HepG2 (cell line): ENCODE results near the gene PALM. TPM values are rescaled to one million over a fixed set of nuclear protein-coding genes. Genes with fewer than 3 reads are reported as not detected.

ENCODE experiments used
- ATAC-seq: fragments of 200-7000 bp; cut with Tn5 transposase; 3 replicates; pipeline ENCODE4 v1.9.1; 2020; ENCODE audit warnings: mild to moderate bottlenecking, moderate library complexity
- BruUV-seq: library from RNA; stranded (reverse); fragments of 400-500 nt; replicated peaks from 2 replicates; lab custom pipeline; 2021; lab: Mats Ljungman, UMichigan
- CTCF ChIA-PET: fragments of 300-600 bp; formaldehyde crosslinking; extraction: SDS; loops from one replicate; lab custom pipeline; 2021; ENCODE audit warnings: low total read pairs, inconsistent platforms, low intra/inter-chr PET ratio; lab: Yijun Ruan, JAX
- POLR2A ChIA-PET: fragments of 350-600 bp; sonication (Branson Sonifier 250); formaldehyde crosslinking; loops from one replicate; lab custom pipeline; 2020; ENCODE audit warnings: antibody characterized with exemption, inconsistent platforms; lab: Yijun Ruan, JAX
- DNase-seq: peaks from one replicate; pipeline ENCODE4 v3.0.0-alpha.2; 2015; ENCODE audit warnings: low spot score
- FAIRE-seq: peaks from 3 replicates; lab custom pipeline; 2011; peaks lifted over from hg19 to GRCh38; lab: Jason Lieb, UNC
- H2AFZ ChIP-seq: one replicate; pipeline ENCODE4 v1.6.1; 2011; ENCODE audit warnings: low read length, inconsistent platforms
- H3K27ac ChIP-seq: fragments of 300-600 bp; 3 replicates; pipeline ENCODE4 v1.8.0; 2011; ENCODE audit warnings: mixed run types, mild to moderate bottlenecking, mixed read lengths, low read length, inconsistent platforms; ENCODE audit not compliant: insufficient read depth; ENCODE audit errors: extremely low read length
- H3K27me3 ChIP-seq, 2 experiments: fragments of 200-600 bp in 1 of 2; 2 replicates in 1 of 2; 3 replicates in 1 of 2; pipeline versions ENCODE4 v1.6.0 to v1.8.0; 2011; ENCODE audit warnings: low read length in 2 of 2, mild to moderate bottlenecking in 2 of 2, moderate library complexity in 2 of 2, inconsistent platforms in 1 of 2; ENCODE audit not compliant: insufficient read depth in 2 of 2, control insufficient read depth in 1 of 2
- H3K36me3 ChIP-seq, 2 experiments: fragments of 200-600 bp in 1 of 2; replicated peaks in 1 of 2; 2 replicates in 1 of 2; 3 replicates in 1 of 2; pipeline versions ENCODE4 v1.5.1 to v1.8.0; 2011; ENCODE audit warnings: low read length in 2 of 2, inconsistent platforms in 1 of 2; ENCODE audit not compliant: insufficient read depth in 2 of 2, control insufficient read depth in 1 of 2
- H3K4me1 ChIP-seq: 2 replicates; pipeline ENCODE4 v1.5.1; 2012; ENCODE audit warnings: low read length, inconsistent platforms; ENCODE audit not compliant: insufficient read depth
- H3K4me2 ChIP-seq: 2 replicates; pipeline ENCODE4 v1.6.0; 2011; ENCODE audit warnings: low read depth, low read length, inconsistent platforms
- H3K4me3 ChIP-seq, 3 experiments: fragments of 200-600 bp in 1 of 3; sonication (generic), shearing (Covaris generic) in 1 of 3; replicated peaks in 1 of 3; 2 replicates each; pipeline ENCODE4 v1.5.1; 2011 to 2016; ENCODE audit warnings: low read length in 3 of 3, inconsistent platforms in 2 of 3, low read depth in 2 of 3, mild to moderate bottlenecking in 2 of 3, control low read depth in 1 of 3, mixed read lengths in 1 of 3; ENCODE audit not compliant: insufficient read depth in 1 of 3
- H3K79me2 ChIP-seq: one replicate; pipeline ENCODE4 v1.6.1; 2011; ENCODE audit warnings: low read length, inconsistent platforms; ENCODE audit not compliant: insufficient read depth
- H3K9ac ChIP-seq: 2 replicates; pipeline ENCODE4 v1.6.0; 2011; ENCODE audit warnings: mild to moderate bottlenecking, low read depth, low read length, inconsistent platforms; ENCODE audit not compliant: insufficient read depth
- H3K9me3 ChIP-seq: 2 replicates; pipeline ENCODE4 v1.5.1; 2012; ENCODE audit warnings: mild to moderate bottlenecking, low read length
- H4K20me1 ChIP-seq: 2 replicates; pipeline ENCODE4 v1.6.0; 2011; ENCODE audit warnings: inconsistent platforms, mild to moderate bottlenecking, low read length, moderate library complexity; ENCODE audit not compliant: insufficient read depth
- BRF2 ChIP-seq: sonication (generic); formaldehyde crosslinking; IDR thresholded peaks from 2 replicates; pipeline ENCODE4 v1.8.1; 2022; ENCODE audit warnings: mild to moderate bottlenecking, missing genetic modification reagents
- DNMT3B ChIP-seq: conservative IDR thresholded peaks from 2 replicates; pipeline ENCODE4 v1.6.1; 2016; ENCODE audit warnings: missing biosample characterization, control low read depth
- KLF15 ChIP-seq: sonication (generic); formaldehyde crosslinking; IDR thresholded peaks from 2 replicates; pipeline ENCODE4 v1.8.1; 2023; ENCODE audit warnings: borderline replicate concordance, mild to moderate bottlenecking, inconsistent platforms, missing genetic modification reagents, mixed read lengths
- SMAD3 ChIP-seq: sonication (generic); formaldehyde crosslinking; IDR thresholded peaks from 2 replicates; pipeline ENCODE4 v1.4.0; 2020; ENCODE audit warnings: missing genetic modification reagents
- SNAPC4 ChIP-seq: sonication (generic); formaldehyde crosslinking; IDR thresholded peaks from 2 replicates; pipeline ENCODE4 v1.4.0; 2020; ENCODE audit warnings: mild to moderate bottlenecking, missing genetic modification reagents
- SRY ChIP-seq: sonication (generic); formaldehyde crosslinking; IDR thresholded peaks from 2 replicates; pipeline ENCODE4 v1.8.0; 2022; ENCODE audit warnings: mild to moderate bottlenecking, missing genetic modification reagents
- TOE1 ChIP-seq: sonication (generic); formaldehyde crosslinking; IDR thresholded peaks from 2 replicates; pipeline ENCODE4 v1.4.0; 2020; ENCODE audit warnings: mild to moderate bottlenecking, missing genetic modification reagents
- ZBTB8A ChIP-seq: sonication (generic); formaldehyde crosslinking; IDR thresholded peaks from 2 replicates; pipeline ENCODE4 v1.4.0; 2020; ENCODE audit warnings: mild to moderate bottlenecking, low read depth, missing genetic modification reagents, borderline replicate concordance
- ZMAT5 ChIP-seq: sonication (generic); formaldehyde crosslinking; IDR thresholded peaks from 2 replicates; pipeline ENCODE4 v1.5.0; 2020; ENCODE audit warnings: mild to moderate bottlenecking, low read depth, missing genetic modification reagents, borderline replicate concordance
- ZNF44 ChIP-seq: sonication (generic); formaldehyde crosslinking; IDR thresholded peaks from 2 replicates; pipeline ENCODE4 v1.5.1; 2020; ENCODE audit warnings: mild to moderate bottlenecking, missing genetic modification reagents
- ZNF572 ChIP-seq: sonication (generic); formaldehyde crosslinking; IDR thresholded peaks from 2 replicates; pipeline ENCODE4 v1.5.1; 2020; ENCODE audit warnings: mild to moderate bottlenecking, missing genetic modification reagents
- ZNF597 ChIP-seq: sonication (generic); formaldehyde crosslinking; IDR thresholded peaks from 2 replicates; pipeline ENCODE4 v1.5.0; 2020; ENCODE audit warnings: missing genetic modification reagents
- ZNF768 ChIP-seq: sonication (generic); formaldehyde crosslinking; IDR thresholded peaks from 2 replicates; pipeline ENCODE4 v1.4.0; 2020; ENCODE audit warnings: missing genetic modification reagents
- ZNF850 ChIP-seq: sonication (generic); formaldehyde crosslinking; conservative IDR thresholded peaks from 2 replicates; pipeline ENCODE4 v1.9.0; 2021; ENCODE audit warnings: mild to moderate bottlenecking, missing genetic modification reagents
- WGBS: methylation state at CpG from one replicate; pipeline ENCODE4 v1.1.6; 2017; ENCODE audit warnings: low lambda C conversion rate; 5-methylcytosine and 5-hydroxymethylcytosine counted together
- in situ Hi-C: cut with HindIII; loops from 2 replicates; pipeline ENCODE4 v1.10.0; 2017; ENCODE audit warnings: low pct_unique_long_range_greater_than_20kb; ENCODE audit not compliant: extremely low pct_ligation_motif_present
- intact Hi-C: fragments of 100-400 bp; cut with micrococcal nuclease; formaldehyde crosslinking; loops from one replicate; pipeline ENCODE4 v1.10.0; 2022; ENCODE audit not compliant: unreplicated experiment
- polyA plus RNA-seq, 8 experiments: library from polyadenylated mRNA; depleted of rRNA in 3 of 8; stranded (reverse) in 7 of 8; unstranded in 1 of 8; fragments of >200 nt; fragmentation: Illumina TruSeq in 4 of 8; extraction: Trizol in 4 of 8; gene quantifications; 2 replicates each; pipeline versions ENCODE4 v1.2.1 to v1.2.3, GENCODE V29; 2011 to 2016; ENCODE audit warnings: low read depth in 4 of 8, missing spikeins in 1 of 8, mixed read lengths in 1 of 8; ENCODE audit not compliant: insufficient read depth in 1 of 8
- total RNA-seq, 5 experiments: library from RNA; depleted of rRNA; stranded (reverse); fragments of >200 nt; fragmentation: Illumina TruSeq; extraction: Trizol; gene quantifications; 2 replicates each; pipeline ENCODE4 v1.2.3, GENCODE V29; 2016; ENCODE audit warnings: low read depth in 1 of 5

Gene PALM
- total and polyA plus RNA-seq, 2 of the 13 experiments (the other 11 are each of a cell fraction or from before 2014, with no cell fraction given) = 4.0 to 9.7 TPM

- no peak overlapping the region for H2AFZ ChIP-seq
- peak overlapping the region; percentile 10; the same call in 1 of the 2 replicates for H3K9ac ChIP-seq
- BruUV-seq = no TSS peak
- ATAC-seq (no peak), FAIRE-seq (no peak), DNase-seq (no peak)
- H3K4me3 ChIP-seq = peak overlapping the region in 1 of 3 experiments; percentile 38; a peak in 1 of 6 replicates
- H3K79me2 ChIP-seq = no peaks in the 10 kb centered on the region
- H3K4me2 ChIP-seq = peak overlapping the region; percentile 43
- H3K27me3 ChIP-seq = no peaks in the 10 kb centered on the region
- intact Hi-C loops (no loop called here), in situ Hi-C loops (no loop called here)
- H3K36me3 ChIP-seq = no peaks in the 10 kb centered on the region
- H3K9me3 ChIP-seq = no peaks in the 10 kb centered on the region
- H3K27ac ChIP-seq = no peak overlapping the region
- H4K20me1 ChIP-seq = no peaks in the 10 kb centered on the region
- H3K4me1 ChIP-seq = peaks cover 77% of the 10 kb centered on the region
- CTCF ChIA-PET = no interaction called here
- WGBS = 22% methylated on average over 6 of the region's 8 CpGs
- POLR2A ChIA-PET = interaction anchor here (1.1 kb wide), 1 partner anchor 10 kb away, joined by 4 read pairs; no protein-coding TSS in a partner anchor
- TF ChIP-seq ZNF768 (CRISPR knock-in tag) = no peak
- no peak for TF ChIP-seq KLF15 (CRISPR knock-in tag)
- TF ChIP-seq DNMT3B (CRISPR knock-in tag) = no peak
- TF ChIP-seq TOE1 (CRISPR knock-in tag) = no peak
- no peak for TF ChIP-seq ZNF44 (CRISPR knock-in tag)
- TF ChIP-seq ZMAT5 (CRISPR knock-in tag) = no peak
- TF ChIP-seq ZNF850 (CRISPR knock-in tag) = no peak
- TF ChIP-seq SNAPC4 (CRISPR knock-in tag) = no peak
- TF ChIP-seq SMAD3 = no peak
- TF ChIP-seq SRY (CRISPR knock-in tag) = no peak
- no peak for TF ChIP-seq ZBTB8A
- no peak for TF ChIP-seq ZNF572
- TF ChIP-seq BRF2 = no peak
- TF ChIP-seq ZNF597 (CRISPR knock-in tag) = no peak
Measured at GRCh38 chr19:791567-792305, 83.0 kb downstream of the PALM start.
